Measurements from ENCODE around the gene SMYD2. TPM values are rescaled to one million over a fixed set of nuclear protein-coding genes. Genes with fewer than 3 reads are reported as not detected.

The SMYD2 gene
- total RNA-seq, 2 donors from 2014 or later = 13.8 to 22.4 TPM

DNA sequence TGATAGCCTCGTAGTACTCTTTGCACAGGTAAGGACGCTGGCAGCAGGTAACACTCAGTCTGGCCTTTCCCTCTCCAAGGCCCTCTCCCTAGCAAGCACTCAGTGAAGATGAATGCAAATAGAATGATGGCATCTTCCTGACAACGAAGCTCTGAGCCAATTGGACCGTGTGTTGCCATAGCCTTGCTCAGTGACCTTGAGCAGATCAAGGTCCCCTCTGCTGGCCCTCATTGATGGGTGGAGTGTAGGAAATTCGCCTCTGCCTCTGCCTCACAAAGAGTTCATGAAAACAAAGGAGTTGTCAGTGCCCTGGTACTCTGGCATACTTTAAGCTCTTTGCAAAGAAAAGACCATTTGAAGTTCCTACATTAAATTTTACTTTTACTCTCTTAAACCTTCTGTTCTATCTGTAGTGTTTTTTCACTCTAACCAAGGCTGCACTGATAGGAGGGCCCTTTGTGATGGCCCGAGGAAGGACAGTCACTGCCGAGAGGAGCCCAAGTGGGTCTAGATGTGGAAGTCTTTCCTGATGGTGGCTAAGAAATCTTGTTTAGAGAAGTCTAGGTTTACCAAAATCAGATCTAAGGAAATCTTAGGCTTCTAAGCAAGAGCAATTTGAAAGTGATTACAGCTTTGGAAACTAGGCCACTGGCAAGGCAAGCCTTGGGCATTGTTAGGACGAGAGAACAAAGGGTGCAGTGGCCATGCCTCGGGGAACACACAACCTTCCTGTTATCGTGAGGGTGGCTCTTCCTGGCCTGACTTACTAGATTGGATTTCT is 38.2 kb downstream of the SMYD2 start:
- Histone ChIP-seq H3K4me3 (ENCODE audit: low read length) (no peak overlapping the region), H3K27me3 (ENCODE audit: control insufficient read depth, insufficient read depth, low read length, poor library complexity, severe bottlenecking) (no peaks in the 10 kb centered on the region), H3K27ac (ENCODE audit: low read depth, low read length) (no peak overlapping the region), H3K4me1 (ENCODE audit: control insufficient read depth, insufficient read depth, low read length) (peaks cover 8% of the 10 kb centered on the region), H3K36me3 (ENCODE audit: control insufficient read depth, insufficient read depth, low read length) (peaks cover 39% of the 10 kb centered on the region), H3K9me3 (ENCODE audit: control insufficient read depth, low read length) (no peaks in the 10 kb centered on the region), H3K9ac (ENCODE audit: extremely low read depth, low read length, poor library complexity, severe bottlenecking) (no peak overlapping the region)
- WGBS, 2 experiments (ENCODE audit: insufficient coverage in 1 of 2, insufficient read length in 1 of 2) = 89 to 90% methylated on average over 7 to 10 of the region's 10 CpGs
- no peak overlapping the region for H3K4me3 Mint-ChIP-seq
- TF ChIP-seq, protein P1, sequence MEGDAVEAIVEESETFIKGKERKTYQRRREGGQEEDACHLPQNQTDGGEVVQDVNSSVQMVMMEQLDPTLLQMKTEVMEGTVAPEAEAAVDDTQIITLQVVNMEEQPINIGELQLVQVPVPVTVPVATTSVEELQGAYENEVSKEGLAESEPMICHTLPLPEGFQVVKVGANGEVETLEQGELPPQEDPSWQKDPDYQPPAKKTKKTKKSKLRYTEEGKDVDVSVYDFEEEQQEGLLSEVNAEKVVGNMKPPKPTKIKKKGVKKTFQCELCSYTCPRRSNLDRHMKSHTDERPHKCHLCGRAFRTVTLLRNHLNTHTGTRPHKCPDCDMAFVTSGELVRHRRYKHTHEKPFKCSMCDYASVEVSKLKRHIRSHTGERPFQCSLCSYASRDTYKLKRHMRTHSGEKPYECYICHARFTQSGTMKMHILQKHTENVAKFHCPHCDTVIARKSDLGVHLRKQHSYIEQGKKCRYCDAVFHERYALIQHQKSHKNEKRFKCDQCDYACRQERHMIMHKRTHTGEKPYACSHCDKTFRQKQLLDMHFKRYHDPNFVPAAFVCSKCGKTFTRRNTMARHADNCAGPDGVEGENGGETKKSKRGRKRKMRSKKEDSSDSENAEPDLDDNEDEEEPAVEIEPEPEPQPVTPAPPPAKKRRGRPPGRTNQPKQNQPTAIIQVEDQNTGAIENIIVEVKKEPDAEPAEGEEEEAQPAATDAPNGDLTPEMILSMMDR (conservative IDR thresholded peaks at IDR 0.05) = no peak
- H3K27ac Mint-ChIP-seq = no peak overlapping the region
- H3K9me3 Mint-ChIP-seq = no peaks in the 10 kb centered on the region
- peaks cover 23% of the 10 kb centered on the region for H3K4me1 Mint-ChIP-seq
- peaks cover 22% of the 10 kb centered on the region for H3K36me3 Mint-ChIP-seq (ENCODE audit: low read depth)
- H3K27me3 Mint-ChIP-seq (ENCODE audit: insufficient read depth) = peaks cover 3% of the 10 kb centered on the region
- peak; percentile 22 for DNase-seq

- Histone ChIP-seq H3K27me3 (ENCODE audit: control insufficient read depth, insufficient read depth, low read length, poor library complexity, severe bottlenecking) (no peaks in the 10 kb centered on the region), H3K9me3 (ENCODE audit: control insufficient read depth, low read length) (no peaks in the 10 kb centered on the region), H3K27ac (ENCODE audit: low read depth, low read length) (no peak overlapping the region), H3K9ac (ENCODE audit: extremely low read depth, low read length, poor library complexity, severe bottlenecking) (no peak overlapping the region), H3K36me3 (ENCODE audit: control insufficient read depth, insufficient read depth, low read length) (peaks cover 41% of the 10 kb centered on the region), H3K4me1 (ENCODE audit: control insufficient read depth, insufficient read depth, low read length) (peaks cover 8% of the 10 kb centered on the region), H3K4me3 (ENCODE audit: low read length) (no peak overlapping the region)
- Mint-ChIP-seq H3K9me3 (no peaks in the 10 kb centered on the region), H3K4me1 (peaks cover 23% of the 10 kb centered on the region), H3K4me3 (no peak overlapping the region), H3K36me3 (ENCODE audit: low read depth) (peaks cover 22% of the 10 kb centered on the region), H3K27me3 (ENCODE audit: insufficient read depth) (peaks cover 2% of the 10 kb centered on the region), H3K27ac (no peak overlapping the region)
- DNase-seq = no peak
- TF ChIP-seq, protein P1 (conservative IDR thresholded peaks at IDR 0.05) = peak; percentile 57
- 97 to 100% methylated on average over 5 of the region's 5 CpGs for WGBS, 2 experiments (ENCODE audit: insufficient coverage in 1 of 2, insufficient read length in 1 of 2)
Observed at GRCh38 chr1:214319938-214320337, 39.0 kb downstream of the SMYD2 start.

- Mint-ChIP-seq H3K4me1 (peaks cover 17% of the 10 kb centered on the region), H3K27ac (no peak overlapping the region), H3K36me3 (ENCODE audit: low read depth) (peaks cover 22% of the 10 kb centered on the region), H3K4me3 (no peak overlapping the region), H3K27me3 (ENCODE audit: insufficient read depth) (peaks cover 2% of the 10 kb centered on the region), H3K9me3 (no peaks in the 10 kb centered on the region)
- Histone ChIP-seq H3K4me1 (ENCODE audit: control insufficient read depth, insufficient read depth, low read length) (peaks cover 8% of the 10 kb centered on the region), H3K9me3 (ENCODE audit: control insufficient read depth, low read length) (no peaks in the 10 kb centered on the region), H3K27ac (ENCODE audit: low read depth, low read length) (no peak overlapping the region), H3K4me3 (ENCODE audit: low read length) (no peak overlapping the region), H3K27me3 (ENCODE audit: control insufficient read depth, insufficient read depth, low read length, poor library complexity, severe bottlenecking) (no peaks in the 10 kb centered on the region), H3K36me3 (ENCODE audit: control insufficient read depth, insufficient read depth, low read length) (peaks cover 45% of the 10 kb centered on the region), H3K9ac (ENCODE audit: extremely low read depth, low read length, poor library complexity, severe bottlenecking) (no peak overlapping the region)
- TF ChIP-seq, protein P1 (conservative IDR thresholded peaks at IDR 0.05) = no peak
- peak; percentile 9 for DNase-seq
- WGBS, 2 experiments (ENCODE audit: insufficient coverage in 1 of 2, insufficient read length in 1 of 2) = 96 to 98% methylated on average over 4 to 5 of the region's 5 CpGs
Observed at GRCh38 chr1:214321705-214322453, 40.9 kb downstream of the SMYD2 start.

Data from endodermal cell (in vitro differentiated cells).